BJ (cell line): ENCODE results near the gene AMT. TPM values are rescaled to one million over a fixed set of nuclear protein-coding genes. Genes with fewer than 3 reads are reported as not detected.

Experiments
- CTCF ChIA-PET: fragments of 350-600 bp; formaldehyde crosslinking; extraction: SDS; loops from one replicate; lab custom pipeline; 2021; ENCODE audit warnings: antibody characterized with exemption, inconsistent platforms; lab: Yijun Ruan, JAX
- POLR2A ChIA-PET: fragments of 300-600 bp; sonication (Branson Sonifier 250); formaldehyde crosslinking; extraction: SDS; loops from one replicate; lab custom pipeline; 2021; ENCODE audit warnings: antibody characterized with exemption; lab: Charles Lee
- DNase-seq: peaks from one replicate; pipeline ENCODE4 v3.0.0-alpha.2; 2011; ENCODE audit warnings: low read depth
- H3K27me3 ChIP-seq: 2 replicates; pipeline ENCODE4 v1.6.0; 2011; ENCODE audit warnings: low read length; ENCODE audit not compliant: control insufficient read depth, insufficient read depth
- H3K36me3 ChIP-seq: 2 replicates; pipeline ENCODE4 v1.5.1; 2011; ENCODE audit warnings: low read length; ENCODE audit not compliant: control insufficient read depth, insufficient read depth
- H3K4me3 ChIP-seq: 2 replicates; pipeline ENCODE4 v1.5.1; 2011; ENCODE audit warnings: low read depth, mild to moderate bottlenecking, control low read depth, low read length
- CTCF ChIP-seq: IDR thresholded peaks from 2 replicates; pipeline ENCODE4 v1.5.1; 2011; ENCODE audit warnings: low read depth, mild to moderate bottlenecking, control low read depth, inconsistent platforms, low read length, moderate library complexity; ENCODE audit not compliant: insufficient read depth
- polyA plus RNA-seq: library from polyadenylated mRNA; depleted of rRNA; stranded (reverse); fragments of >200 nt; gene quantifications from 2 replicates; pipeline ENCODE4 v1.2.3, GENCODE V29; 2011

The AMT gene
- polyA plus RNA-seq, 1 experiment: 9.1 TPM

GRCh38 chr3:49421890-49422378 is 339 bp downstream of the AMT start:
- POLR2A ChIA-PET: no interaction called here
- H3K36me3 ChIP-seq: peaks cover 8% of the 10 kb centered on the region
- DNase-seq: no peak
- no peak for TF ChIP-seq CTCF
- H3K27me3 ChIP-seq: no peaks in the 10 kb centered on the region
- no peak overlapping the region for H3K4me3 ChIP-seq
- CTCF ChIA-PET: interaction anchor here (1.1 kb wide), 1 partner anchor 82 kb away, joined by 5 read pairs; the partner anchor contains the start of gene USP4

- peaks cover 13% of the 10 kb centered on the region for H3K36me3 ChIP-seq
- DNase-seq: no peak
- POLR2A ChIA-PET: no interaction called here
- CTCF ChIA-PET: no interaction called here
- no peaks in the 10 kb centered on the region for H3K27me3 ChIP-seq
- no peak for TF ChIP-seq CTCF
- H3K4me3 ChIP-seq: no peak overlapping the region
These were observed 4.7 kb downstream of the AMT start for GRCh38 chr3:49417516-49418120.

- DNase-seq: no peak
- TF ChIP-seq CTCF: no peak
- no peak overlapping the region for H3K4me3 ChIP-seq
- peaks cover 13% of the 10 kb centered on the region for H3K36me3 ChIP-seq
- CTCF ChIA-PET: no interaction called here
- H3K27me3 ChIP-seq: no peaks in the 10 kb centered on the region
- POLR2A ChIA-PET: interaction anchor here (0.7 kb wide), 1 partner anchor 409 kb away, joined by 5 read pairs; no protein-coding TSS in a partner anchor
These were observed 5.4 kb downstream of the AMT start for GRCh38 chr3:49416867-49417266.

- no peaks in the 10 kb centered on the region for H3K27me3 ChIP-seq
- DNase-seq: no peak
- no peak overlapping the region for H3K4me3 ChIP-seq
- H3K36me3 ChIP-seq: peaks cover 13% of the 10 kb centered on the region
- ChIA-PET POLR2A (interaction anchor here (0.7 kb wide), 1 partner anchor 410 kb away, joined by 5 read pairs; no protein-coding TSS in a partner anchor), CTCF (interaction anchor here (0.5 kb wide), 1 partner anchor 32 kb away, joined by 4 read pairs; no protein-coding TSS in a partner anchor)
- no peak for TF ChIP-seq CTCF
These were observed 6.2 kb downstream of the AMT start for GRCh38 chr3:49415931-49416601.

- ChIA-PET POLR2A (interaction anchor here (0.6 kb wide), 1 partner anchor 55 kb away, joined by 3 read pairs; the partner anchor contains the start of gene DAG1), CTCF (no interaction called here)
- Histone ChIP-seq H3K4me3 (no peak overlapping the region), H3K27me3 (no peaks in the 10 kb centered on the region), H3K36me3 (peaks cover 13% of the 10 kb centered on the region)
- DNase-seq: no peak
- no peak for TF ChIP-seq CTCF
These were observed 7.5 kb downstream of the AMT start for GRCh38 chr3:49414753-49415152.
